SH-SY5Y (cell line): ENCODE results near the gene POLR2L.

ENCODE experiments used
- GATA2 ChIP-seq: IDR thresholded peaks from 2 replicates; pipeline ENCODE4 v1.6.1; 2011; ENCODE audit warnings: mild to moderate bottlenecking, low read depth, low read length
- GATA3 ChIP-seq: IDR thresholded peaks from 2 replicates; pipeline ENCODE4 v1.6.1; 2011; ENCODE audit warnings: low read depth, mild to moderate bottlenecking, low read length, moderate library complexity

- no peak for TF ChIP-seq GATA2
- no peak for TF ChIP-seq GATA3
These were observed at the start of gene POLR2L, which contains the start of gene TSPAN4 for GRCh38 chr11:842370-843002.
